Measurements from ENCODE around the gene SPRR5. TPM values are rescaled to one million over a fixed set of nuclear protein-coding genes. Genes with fewer than 3 reads are reported as not detected.

Gene SPRR5
- total and polyA plus RNA-seq, 12 donors, result not detected

- no peak overlapping the region for H3K4me3 ChIP-seq
- no peak for TF ChIP-seq CTCF (IDR thresholded peaks at IDR 0.05)
- no peaks in the 10 kb centered on the region for H3K9me3 ChIP-seq
- H3K4me1 ChIP-seq, result no peaks in the 10 kb centered on the region
- DNase-seq (no peak), ATAC-seq (no peak)
- H3K27ac ChIP-seq, result no peak overlapping the region
- H3K36me3 ChIP-seq, result no peaks in the 10 kb centered on the region
- WGBS, 2 donors, result 76 to 83% methylated on average over 6 of the region's 6 CpGs
- H3K27me3 ChIP-seq, result peaks cover 0 to 3% (median 0%) of the 10 kb centered on the region in 7 donors
- intact Hi-C loops (cut with DNase I), result no loop called here
These were observed 7.4 kb downstream of the SPRR5 start for GRCh38 chr1:152954436-152954835.

- 75 to 84% methylated on average over 3 of the region's 3 CpGs for WGBS, 2 donors
These were observed 10.6 kb downstream of the SPRR5 start for GRCh38 chr1:152957561-152957960.

GRCh38 chr1:152959273-152959672, 12.3 kb downstream of the SPRR5 start:
- WGBS, 2 donors, result 75 to 76% methylated on average over 3 of the region's 3 CpGs
- intact Hi-C loops (cut with DNase I), result no loop called here
- H3K4me3 ChIP-seq, result no peak overlapping the region
- no peaks in the 10 kb centered on the region for H3K36me3 ChIP-seq
- no peak for TF ChIP-seq CTCF (IDR thresholded peaks at IDR 0.05)
- peaks cover 0 to 2% (median 0%) of the 10 kb centered on the region in 11 donors for H3K9me3 ChIP-seq
- no peak for ATAC-seq
- no peaks in the 10 kb centered on the region for H3K27me3 ChIP-seq
- no peak overlapping the region for H3K27ac ChIP-seq
- H3K4me1 ChIP-seq, result no peaks in the 10 kb centered on the region
- no peak for DNase-seq

More at GRCh38 chr1:152957561-152957960, 10.6 kb downstream of the SPRR5 start:
- TF ChIP-seq CTCF (IDR thresholded peaks at IDR 0.05), result no peak
- Histone ChIP-seq H3K4me3 (no peak overlapping the region), H3K27me3 (peaks cover 0 to 3% (median 0%) of the 10 kb centered on the region in 7 donors), H3K9me3 (peaks cover 0 to 2% (median 0%) of the 10 kb centered on the region in 11 donors), H3K27ac (no peak overlapping the region), H3K4me1 (no peaks in the 10 kb centered on the region), H3K36me3 (no peaks in the 10 kb centered on the region)
- ATAC-seq (no peak), DNase-seq (no peak)
- intact Hi-C loops (cut with DNase I), result no loop called here

GRCh38 chr1:152959801-152960451, 12.9 kb downstream of the SPRR5 start:
- no peaks in the 10 kb centered on the region for H3K36me3 ChIP-seq
- no peaks in the 10 kb centered on the region for H3K27me3 ChIP-seq
- no peaks in the 10 kb centered on the region for H3K4me1 ChIP-seq
- no peak overlapping the region for H3K27ac ChIP-seq
- peaks cover 0 to 2% (median 0%) of the 10 kb centered on the region in 11 donors for H3K9me3 ChIP-seq
- intact Hi-C loops (cut with DNase I), result no loop called here
- no peak for TF ChIP-seq CTCF (IDR thresholded peaks at IDR 0.05)
- DNase-seq, result no peak
- no peak for ATAC-seq
- no peak overlapping the region for H3K4me3 ChIP-seq
- 89 to 95% methylated on average over 10 of the region's 10 CpGs for WGBS, 2 donors
